Duodenal mucosa (tissue), 2 donors: ENCODE results near the gene TOPAZ1.

ENCODE experiments used
- H3K27ac ChIP-seq: one replicate; pipeline ENCODE4 v1.7.0; 2013; ENCODE audit warnings: low read depth, low read length
- H3K27me3 ChIP-seq, 2 donors: one replicate each; pipeline ENCODE4 v1.7.0; 2013; ENCODE audit warnings: low read length in 2 of 2, control low read depth in 1 of 2; ENCODE audit not compliant: insufficient read depth in 2 of 2, control insufficient read depth in 1 of 2
- H3K36me3 ChIP-seq, 2 donors: one replicate each; pipeline ENCODE4 v1.7.0; 2013; ENCODE audit warnings: low read length in 2 of 2, control low read depth in 1 of 2; ENCODE audit not compliant: insufficient read depth in 2 of 2, control insufficient read depth in 1 of 2
- H3K4me1 ChIP-seq, 2 donors: one replicate each; pipeline ENCODE4 v1.7.0; 2013; ENCODE audit warnings: low read length in 2 of 2, control low read depth in 1 of 2; ENCODE audit not compliant: insufficient read depth in 2 of 2, control insufficient read depth in 1 of 2
- H3K4me3 ChIP-seq, 2 donors: one replicate each; pipeline ENCODE4 v1.7.0; 2013; ENCODE audit warnings: low read length in 2 of 2, low read depth in 1 of 2
- H3K9ac ChIP-seq, 2 donors: one replicate each; pipeline ENCODE4 v1.7.0; 2013; ENCODE audit warnings: low read length in 2 of 2, low read depth in 1 of 2
- H3K9me3 ChIP-seq, 2 donors: one replicate each; pipeline ENCODE4 v1.7.0; 2013; ENCODE audit warnings: low read length in 2 of 2, control low read depth in 1 of 2; ENCODE audit not compliant: control insufficient read depth in 1 of 2

The TOPAZ1 gene

DNA sequence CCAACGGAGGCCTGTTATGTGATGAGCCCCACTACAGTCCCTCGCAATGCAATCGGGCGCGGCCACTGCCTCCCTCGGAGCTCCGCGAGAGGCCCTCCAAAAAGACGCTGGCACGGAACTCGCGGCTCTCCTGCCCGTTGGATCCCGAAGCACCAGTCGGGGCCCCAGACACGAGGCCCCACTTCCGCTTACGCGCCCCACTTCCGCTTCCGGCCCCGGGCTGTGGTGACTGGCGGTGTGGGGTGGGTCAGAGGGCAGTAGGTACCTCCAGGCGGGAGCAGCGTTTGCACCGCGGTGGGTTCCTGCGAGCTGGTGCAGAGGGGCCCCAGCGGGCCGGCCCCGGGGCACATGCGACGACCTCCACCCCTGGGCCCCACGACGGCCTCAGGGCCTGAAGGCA, at the start of gene TOPAZ1:
TOPAZ1 (plus strand) TSS at position 181 of the 400 bp plus-strand sequence; CDS start at position 349, 168 bp downstream.
- H3K9ac ChIP-seq = no peak within 1 kb of the TSS
- no peaks in the 10 kb centered on the region for H3K27me3 ChIP-seq
- H3K4me3 ChIP-seq = no peak within 1 kb of the TSS
- H3K4me1 ChIP-seq = no peaks in the 10 kb centered on the region
- H3K36me3 ChIP-seq = no peaks in the 10 kb centered on the region
- no peak within 1 kb of the TSS for H3K27ac ChIP-seq
- no peaks in the 10 kb centered on the region for H3K9me3 ChIP-seq

- H3K4me3 ChIP-seq = no peak overlapping the region
- H3K4me1 ChIP-seq = peaks cover 0 to 3% of the 10 kb centered on the region in 2 donors
- no peaks in the 10 kb centered on the region for H3K36me3 ChIP-seq
- no peak overlapping the region for H3K27ac ChIP-seq
- H3K27me3 ChIP-seq = no peaks in the 10 kb centered on the region
- no peaks in the 10 kb centered on the region for H3K9me3 ChIP-seq
- H3K9ac ChIP-seq = no peak overlapping the region
Measured at GRCh38 chr3:44198284-44199269, 43.1 kb upstream of the TOPAZ1 start.

DNA sequence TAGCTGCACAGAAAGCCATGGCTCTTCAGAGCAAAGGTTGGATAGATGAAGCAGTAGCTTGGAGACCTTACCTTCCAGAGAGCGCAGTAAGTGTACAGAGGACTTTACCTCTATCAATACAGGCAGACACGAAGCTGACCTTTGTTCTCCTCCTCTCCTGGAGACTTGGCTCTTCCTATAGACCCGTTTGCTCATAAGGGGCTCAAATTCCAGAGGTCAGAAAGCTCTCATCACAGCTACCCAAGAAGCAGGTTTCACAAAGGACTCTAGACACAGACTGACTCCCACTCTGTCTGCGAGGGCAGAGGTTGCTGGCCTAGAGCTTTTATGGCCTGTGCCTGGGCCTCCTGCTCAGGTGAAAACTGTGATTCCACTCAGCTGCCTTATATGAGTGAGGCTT, 35.4 kb upstream of the TOPAZ1 start:
- H3K9me3 ChIP-seq = no peaks in the 10 kb centered on the region
- H3K9ac ChIP-seq = no peak overlapping the region
- H3K27me3 ChIP-seq = peaks cover 0 to under 1% of the 10 kb centered on the region in 2 donors
- peak overlapping the region; percentile 27 for H3K27ac ChIP-seq
- H3K4me3 ChIP-seq = no peak overlapping the region
- peaks cover 0 to 6% of the 10 kb centered on the region in 2 donors for H3K4me1 ChIP-seq
- H3K36me3 ChIP-seq = no peaks in the 10 kb centered on the region

- Histone ChIP-seq H3K27ac (peak overlapping the region; percentile 27), H3K4me1 (peaks cover 0 to 6% of the 10 kb centered on the region in 2 donors), H3K4me3 (no peak overlapping the region), H3K9ac (no peak overlapping the region), H3K9me3 (no peaks in the 10 kb centered on the region), H3K27me3 (peaks cover 0 to 6% of the 10 kb centered on the region in 2 donors), H3K36me3 (no peaks in the 10 kb centered on the region)
Measured at GRCh38 chr3:44206862-44207652, 34.6 kb upstream of the TOPAZ1 start.

DNA sequence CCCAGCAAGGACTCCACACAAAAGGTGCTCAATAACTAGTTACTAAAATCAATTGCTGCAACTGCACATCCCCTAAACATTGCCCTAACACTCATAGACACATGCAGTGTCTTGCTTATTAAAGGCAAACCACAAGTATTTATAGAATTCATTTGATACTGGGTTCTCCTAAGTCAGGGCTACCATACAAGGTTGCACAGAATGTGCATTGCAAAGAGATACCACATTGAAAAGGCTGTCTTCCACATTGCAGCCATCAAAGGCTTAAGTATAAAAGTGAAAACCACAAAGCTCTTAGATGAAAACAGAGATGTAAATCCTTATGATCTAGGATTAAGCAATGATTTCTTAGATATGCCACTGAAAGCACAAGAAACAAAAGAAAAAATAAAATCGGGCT, 33.6 kb upstream of the TOPAZ1 start:
- Histone ChIP-seq H3K27me3 (peaks cover 0 to 6% of the 10 kb centered on the region in 2 donors), H3K27ac (no peak overlapping the region), H3K36me3 (no peaks in the 10 kb centered on the region), H3K4me3 (no peak overlapping the region), H3K9ac (no peak overlapping the region), H3K4me1 (peaks cover 0 to 6% of the 10 kb centered on the region in 2 donors), H3K9me3 (no peaks in the 10 kb centered on the region)

- H3K4me1 ChIP-seq = peaks cover 0 to 6% of the 10 kb centered on the region in 2 donors
- H3K9me3 ChIP-seq = no peaks in the 10 kb centered on the region
- no peak overlapping the region for H3K4me3 ChIP-seq
- no peak overlapping the region for H3K27ac ChIP-seq
- no peaks in the 10 kb centered on the region for H3K36me3 ChIP-seq
- H3K27me3 ChIP-seq = peaks cover 0 to 6% of the 10 kb centered on the region in 2 donors
- no peak overlapping the region for H3K9ac ChIP-seq
Measured at GRCh38 chr3:44208568-44208967, 33.1 kb upstream of the TOPAZ1 start.

- Histone ChIP-seq H3K4me1 (peaks cover 0 to under 1% of the 10 kb centered on the region in 2 donors), H3K4me3 (no peak overlapping the region), H3K9ac (no peak overlapping the region), H3K36me3 (no peaks in the 10 kb centered on the region), H3K27ac (no peak overlapping the region), H3K9me3 (peaks cover 2 to 7% of the 10 kb centered on the region in 2 donors), H3K27me3 (peaks cover 0 to 6% of the 10 kb centered on the region in 2 donors)
Measured at GRCh38 chr3:44210967-44211366, 30.7 kb upstream of the TOPAZ1 start.

DNA sequence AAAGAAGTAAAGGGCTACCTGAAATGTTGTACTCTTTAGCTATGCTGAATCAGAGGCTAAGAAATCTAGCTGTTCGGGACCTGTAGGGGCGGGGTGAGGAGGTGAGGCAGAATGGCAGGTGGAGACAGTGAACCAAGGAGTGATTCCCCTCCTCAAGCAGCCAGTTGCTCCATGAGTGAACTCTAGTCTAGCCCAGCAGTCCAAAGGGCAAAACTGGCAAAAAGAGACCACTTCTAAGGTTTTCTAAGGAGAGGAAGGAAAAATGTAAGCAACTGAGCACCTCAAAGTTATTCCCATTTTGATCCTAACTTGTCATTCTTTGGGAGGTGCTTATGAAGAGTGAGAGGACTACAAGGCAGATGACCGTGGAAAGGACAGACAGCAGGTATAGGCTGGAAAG, 19.3 kb upstream of the TOPAZ1 start:
- Histone ChIP-seq H3K4me3 (no peak overlapping the region), H3K4me1 (peaks cover 0 to 30% of the 10 kb centered on the region in 2 donors), H3K36me3 (no peaks in the 10 kb centered on the region), H3K27me3 (no peaks in the 10 kb centered on the region), H3K9ac (no peak overlapping the region), H3K27ac (no peak overlapping the region), H3K9me3 (no peaks in the 10 kb centered on the region)

- Histone ChIP-seq H3K27ac (no peak overlapping the region), H3K9me3 (no peaks in the 10 kb centered on the region), H3K36me3 (no peaks in the 10 kb centered on the region), H3K9ac (no peak overlapping the region), H3K4me1 (peaks cover 0 to 30% of the 10 kb centered on the region in 2 donors), H3K4me3 (no peak overlapping the region), H3K27me3 (no peaks in the 10 kb centered on the region)
Measured at GRCh38 chr3:44223299-44223698, 18.4 kb upstream of the TOPAZ1 start.

- Histone ChIP-seq H3K4me1 (peaks cover 0 to 30% of the 10 kb centered on the region in 2 donors), H3K9ac (no peak overlapping the region), H3K4me3 (peak overlapping the region in 1 of 2 donors; percentile 9), H3K27ac (no peak overlapping the region), H3K27me3 (no peaks in the 10 kb centered on the region), H3K9me3 (no peaks in the 10 kb centered on the region), H3K36me3 (no peaks in the 10 kb centered on the region)
Measured at GRCh38 chr3:44224131-44224530, 17.6 kb upstream of the TOPAZ1 start.
